Glutamatergic neuron (in vitro differentiated cells): ENCODE measurements around the gene ATP2B3. TPM values are rescaled to one million over a fixed set of nuclear protein-coding genes. Genes with fewer than 3 reads are reported as not detected.

ENCODE experiments used
- DNase-seq: peaks from one replicate; pipeline ENCODE4 v3.0.0; 2022
- H3K27ac Mint-ChIP-seq: one replicate; pipeline ENCODE4 v1.8.0; 2020; ENCODE audit warnings: mild to moderate bottlenecking, mixed read lengths, inconsistent platforms; ENCODE audit not compliant: unreplicated experiment
- H3K27me3 Mint-ChIP-seq: one replicate; pipeline ENCODE4 v1.8.0; 2020; ENCODE audit warnings: mild to moderate bottlenecking, moderate library complexity, mixed read lengths, inconsistent platforms; ENCODE audit not compliant: unreplicated experiment
- H3K36me3 Mint-ChIP-seq: one replicate; pipeline ENCODE4 v1.8.0; 2020; ENCODE audit warnings: mild to moderate bottlenecking, mixed read lengths, inconsistent platforms; ENCODE audit not compliant: unreplicated experiment
- H3K4me1 Mint-ChIP-seq: one replicate; pipeline ENCODE4 v1.8.0; 2020; ENCODE audit warnings: mild to moderate bottlenecking, low read depth, mixed read lengths, inconsistent platforms; ENCODE audit not compliant: unreplicated experiment
- H3K4me3 Mint-ChIP-seq: one replicate; pipeline ENCODE4 v1.8.0; 2020; ENCODE audit warnings: mild to moderate bottlenecking, mixed read lengths, inconsistent platforms; ENCODE audit not compliant: unreplicated experiment
- H3K9me3 Mint-ChIP-seq: one replicate; pipeline ENCODE4 v1.8.0; 2020; ENCODE audit warnings: mild to moderate bottlenecking, moderate library complexity, mixed read lengths, inconsistent platforms; ENCODE audit not compliant: unreplicated experiment
- CTCF ChIP-seq: fragments of 200-600 bp; sonication (generic); IDR thresholded peaks from one replicate; pipeline ENCODE4 v1.5.0; 2021; ENCODE audit not compliant: partially characterized antibody, unreplicated experiment
- total RNA-seq: library from RNA; stranded (reverse); fragmentation: NEBNext Ultra II Directional; extraction: Animal tissue kit (Norgen Biotek cat#: 25700); gene quantifications from one replicate; pipeline ENCODE4 v1.2.1, GENCODE V29; 2021; ENCODE audit not compliant: unreplicated experiment

ATP2B3 gene
- total RNA-seq, 1 donor from 2014 or later, result 68.0 TPM

DNA sequence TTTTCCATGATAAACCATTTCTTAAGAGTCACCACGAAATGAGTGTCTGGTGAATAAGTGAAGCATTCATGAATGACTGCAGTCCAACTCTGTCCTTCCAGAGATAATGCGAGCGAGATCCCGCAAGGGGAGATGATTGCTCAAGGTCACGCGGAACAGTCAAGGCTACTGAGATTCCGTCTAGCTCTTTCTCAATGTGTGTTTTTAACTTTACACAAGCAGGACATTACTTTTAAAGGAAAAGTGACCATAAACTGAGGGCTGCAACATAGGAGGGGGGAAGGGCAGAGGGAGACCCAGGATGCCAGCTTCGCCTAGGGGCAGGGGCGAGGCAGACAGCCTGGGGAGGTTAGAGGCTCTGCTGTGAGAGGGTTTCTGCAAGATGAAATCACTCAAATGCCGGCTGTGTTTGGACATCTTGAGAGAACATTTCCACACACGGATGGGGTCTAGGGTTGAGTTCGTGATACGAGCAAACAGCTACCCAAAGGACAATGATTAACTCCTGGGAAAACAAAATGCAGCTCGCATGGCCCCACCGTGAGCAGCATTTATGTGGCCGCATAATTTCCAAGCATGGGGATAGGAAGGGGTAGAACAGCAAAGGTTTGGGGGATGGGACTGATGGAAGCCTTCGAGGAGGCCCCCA, 105.3 kb downstream of the ATP2B3 start:
- Mint-ChIP-seq H3K27me3 (no peaks in the 10 kb centered on the region), H3K36me3 (no peaks in the 10 kb centered on the region), H3K4me3 (no peak overlapping the region), H3K27ac (no peak overlapping the region), H3K4me1 (no peaks in the 10 kb centered on the region), H3K9me3 (no peaks in the 10 kb centered on the region)
- DNase-seq, result no peak
- TF ChIP-seq CTCF, result no peak

- no peak for DNase-seq
- Mint-ChIP-seq H3K27ac (no peak overlapping the region), H3K9me3 (no peaks in the 10 kb centered on the region), H3K4me3 (no peak overlapping the region), H3K36me3 (no peaks in the 10 kb centered on the region), H3K27me3 (no peaks in the 10 kb centered on the region), H3K4me1 (no peaks in the 10 kb centered on the region)
- no peak for TF ChIP-seq CTCF
Observed at GRCh38 chrX:153623310-153624029, 106.0 kb downstream of the ATP2B3 start.

- no peaks in the 10 kb centered on the region for H3K4me1 Mint-ChIP-seq
- H3K4me3 Mint-ChIP-seq, result no peak overlapping the region
- no peaks in the 10 kb centered on the region for H3K9me3 Mint-ChIP-seq
- no peak for DNase-seq
- no peaks in the 10 kb centered on the region for H3K36me3 Mint-ChIP-seq
- H3K27ac Mint-ChIP-seq, result no peak overlapping the region
- TF ChIP-seq CTCF, result no peak
- H3K27me3 Mint-ChIP-seq, result no peaks in the 10 kb centered on the region
Observed at GRCh38 chrX:153624196-153625091, 107.0 kb downstream of the ATP2B3 start.

DNA sequence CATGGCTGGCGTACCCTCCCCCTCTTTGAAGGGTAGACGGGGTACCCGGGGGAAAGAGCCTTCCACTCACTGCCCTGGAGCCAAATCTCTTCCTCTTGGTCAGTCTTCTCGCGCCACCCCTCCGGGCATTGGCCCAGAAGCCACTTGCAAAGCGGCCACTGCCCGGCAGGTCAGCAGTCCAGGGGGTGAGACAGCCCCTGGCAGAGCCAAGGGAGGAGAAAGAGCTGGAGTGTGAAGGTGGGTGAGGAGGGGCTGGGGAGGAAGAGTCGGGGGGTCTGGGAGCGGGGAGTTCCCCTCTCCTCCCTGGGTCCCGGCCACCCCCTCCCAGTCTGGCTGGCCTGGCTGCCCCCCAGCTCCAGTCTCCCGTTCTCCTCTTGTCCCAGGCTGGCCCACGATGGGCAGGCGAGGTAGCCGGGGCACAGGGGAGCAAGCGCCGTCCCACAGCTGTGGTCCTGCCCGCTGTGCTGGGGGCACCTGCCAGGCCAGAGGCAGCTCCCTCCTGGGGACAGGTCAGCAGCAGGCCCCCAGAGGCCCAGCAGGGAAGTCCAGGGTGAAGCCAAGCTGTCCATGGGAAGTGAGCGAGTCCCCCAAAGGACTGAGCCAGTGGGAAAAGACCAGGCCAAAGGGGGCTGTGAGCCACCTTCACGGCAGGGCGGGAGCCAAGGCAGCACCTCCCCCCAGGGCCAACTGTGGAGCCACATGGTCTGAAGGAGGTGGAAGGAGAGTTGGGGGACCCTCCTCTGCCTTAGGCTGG, 108.0 kb downstream of the ATP2B3 start:
- H3K27me3 Mint-ChIP-seq, result no peaks in the 10 kb centered on the region
- H3K36me3 Mint-ChIP-seq, result no peaks in the 10 kb centered on the region
- no peak overlapping the region for H3K4me3 Mint-ChIP-seq
- no peaks in the 10 kb centered on the region for H3K4me1 Mint-ChIP-seq
- H3K27ac Mint-ChIP-seq, result no peak overlapping the region
- H3K9me3 Mint-ChIP-seq, result no peaks in the 10 kb centered on the region
- DNase-seq, result no peak
- no peak for TF ChIP-seq CTCF
